SIG-M5 (cell line): ENCODE results near the gene KCND3.

Experiments used
- DNase-seq: peaks from one replicate; lab custom pipeline; 2025; lab: John Stamatoyannopoulos, UW

KCND3 gene

DNA sequence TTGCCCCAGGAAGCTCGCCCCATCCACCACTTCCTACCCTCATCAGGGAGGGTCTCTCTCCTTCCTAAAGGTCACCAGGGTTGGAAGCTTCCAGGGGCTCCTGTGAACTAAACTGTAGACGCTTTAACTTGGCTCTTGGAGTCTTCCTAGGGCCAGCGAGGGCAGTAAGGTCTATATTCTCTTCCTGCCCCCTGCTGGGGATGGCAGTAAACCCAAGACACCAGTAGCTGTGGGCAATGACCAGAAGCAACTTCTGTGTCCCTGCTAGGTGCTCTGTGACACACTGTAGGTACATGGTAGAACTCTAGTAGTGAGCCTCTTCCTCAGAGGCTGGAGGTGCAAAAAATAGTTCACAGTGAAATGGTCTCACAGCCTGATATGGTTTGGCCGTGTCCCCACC is 30.0 kb downstream of the KCND3 start:
- DNase-seq: no peak

DNA sequence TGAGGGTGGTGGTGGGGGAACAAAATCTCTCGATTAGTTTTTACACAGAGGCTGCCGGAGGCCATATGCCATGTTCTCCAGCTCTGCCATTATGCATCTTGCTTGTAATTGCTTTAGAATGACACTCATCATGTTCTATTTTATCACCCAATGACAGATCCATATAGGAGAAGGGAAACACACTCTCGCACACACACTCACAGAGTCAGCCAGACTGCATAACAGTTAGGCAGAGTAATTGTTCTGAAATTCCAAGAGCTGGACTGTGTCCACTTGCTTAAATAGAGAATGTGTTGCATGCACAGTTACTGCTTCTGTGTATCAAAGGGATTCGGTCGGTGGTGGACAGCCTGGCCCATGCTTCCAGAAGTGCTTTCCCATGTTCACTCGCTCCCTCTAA is 30.6 kb downstream of the KCND3 start:
- no peak for DNase-seq

DNA sequence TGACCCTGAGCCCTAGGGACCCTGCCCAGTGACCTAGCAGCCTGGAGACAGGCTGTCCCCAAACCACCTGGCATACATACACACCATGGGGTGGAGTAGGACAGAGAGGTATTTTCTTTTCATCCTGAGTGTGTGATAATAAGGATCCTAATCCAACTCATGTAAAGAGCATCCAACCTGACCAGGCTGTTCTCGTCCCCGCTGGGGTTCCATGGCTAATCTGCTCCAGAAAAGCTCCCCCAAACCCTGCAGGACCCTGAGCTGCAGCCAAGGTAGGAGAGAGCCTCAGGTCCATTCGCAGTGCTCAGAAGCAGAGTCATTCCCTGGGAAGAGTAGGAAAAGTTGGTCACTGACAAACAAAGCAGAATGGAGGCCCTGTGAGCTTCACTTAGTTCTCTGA is 31.4 kb downstream of the KCND3 start:
- DNase-seq: no peak

DNA sequence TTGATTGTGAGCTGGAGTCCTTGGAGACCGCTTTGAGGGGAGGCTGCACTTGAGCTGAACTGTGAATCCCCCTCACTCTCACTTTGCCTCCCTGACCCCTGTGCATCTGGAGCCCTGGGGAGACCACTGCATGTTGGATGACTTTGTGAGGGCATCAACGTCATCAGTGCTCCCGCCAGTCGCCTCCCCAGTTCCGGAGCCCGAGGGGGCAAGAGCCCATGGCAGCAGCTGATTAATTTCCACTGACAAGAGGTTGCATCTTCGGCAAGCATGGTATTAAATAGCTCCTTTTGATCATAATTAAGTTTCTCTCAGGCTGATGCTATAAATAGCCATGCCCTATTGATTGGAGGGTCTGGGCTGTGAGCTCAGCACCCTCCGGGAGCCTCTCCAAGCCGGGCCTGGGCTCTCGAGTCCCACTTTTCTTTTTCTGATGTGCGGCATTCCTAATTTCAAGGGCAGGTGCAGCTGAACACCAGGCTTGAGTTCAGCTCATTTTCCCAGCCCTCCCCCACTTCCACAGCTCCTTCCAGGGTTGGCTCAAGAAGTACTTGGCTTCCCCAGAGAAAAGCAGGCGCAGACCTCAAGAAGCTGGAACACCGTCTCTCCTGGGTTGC is 33.2 kb downstream of the KCND3 start:
- no peak for DNase-seq

DNA sequence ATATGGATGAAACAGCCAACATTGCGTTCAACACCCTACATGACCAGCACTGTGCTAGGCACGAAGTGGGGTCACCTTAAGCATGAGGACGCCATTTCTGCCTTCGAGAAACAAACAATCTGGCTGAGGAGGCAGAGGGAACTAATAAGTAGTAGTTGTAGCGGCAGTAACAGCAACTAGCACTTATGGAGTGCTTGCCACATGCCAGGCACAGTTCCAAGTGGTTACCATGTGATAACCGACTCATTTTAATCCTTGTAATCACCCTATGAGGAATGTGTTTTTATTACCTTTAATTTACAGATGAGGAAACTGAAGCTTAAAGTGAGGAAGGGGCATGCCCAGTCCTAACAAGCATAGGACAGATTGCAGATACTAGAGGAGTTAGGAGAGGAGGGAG is 33.7 kb downstream of the KCND3 start:
- DNase-seq: no peak

DNA sequence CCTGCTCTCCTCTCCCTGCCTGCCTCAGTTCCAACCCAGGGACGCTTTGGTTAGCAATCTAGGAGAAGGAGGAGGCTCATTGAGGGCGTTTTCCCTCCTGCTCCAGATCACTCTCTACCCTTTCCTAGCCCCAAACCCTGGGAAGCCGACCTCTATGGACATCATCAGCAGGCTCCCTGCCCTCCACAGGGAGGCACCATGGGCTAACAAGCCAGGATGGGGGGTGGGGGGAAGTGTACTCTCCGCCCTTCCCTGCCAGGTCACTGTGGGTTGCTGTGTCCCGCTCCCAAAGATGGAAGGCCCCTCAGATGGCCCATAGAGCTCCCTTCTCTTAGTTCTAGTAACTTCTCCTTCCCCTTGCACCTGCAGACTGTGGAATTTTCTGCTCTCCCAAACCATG is 35.7 kb downstream of the KCND3 start:
- no peak for DNase-seq

DNA sequence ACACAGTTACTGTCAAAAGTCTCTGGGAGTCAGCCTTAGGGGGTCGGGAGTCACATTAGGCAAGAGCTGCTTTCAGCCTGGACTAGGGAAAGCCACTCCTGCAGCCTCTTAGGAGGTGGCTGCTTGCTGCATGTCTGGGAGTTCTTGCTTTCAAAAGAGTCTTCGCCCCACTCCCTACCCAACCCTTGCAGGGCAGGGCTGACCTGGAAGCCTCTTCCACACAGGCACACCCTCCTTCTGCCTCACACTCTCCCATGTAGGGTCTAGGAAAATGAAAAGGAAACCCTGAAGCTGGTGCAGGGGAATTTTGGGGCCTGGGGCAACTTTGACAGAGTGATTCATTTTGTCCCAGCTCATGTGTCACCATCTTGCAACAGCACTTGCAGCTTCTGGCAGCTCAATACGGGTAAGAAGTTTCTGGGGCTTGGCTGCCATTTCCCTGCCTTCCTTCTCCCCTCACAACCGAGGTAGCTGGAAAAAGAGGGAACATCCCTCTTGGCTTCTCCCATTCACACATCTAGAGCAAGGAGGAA is 37.3 kb downstream of the KCND3 start:
- no peak for DNase-seq

DNA sequence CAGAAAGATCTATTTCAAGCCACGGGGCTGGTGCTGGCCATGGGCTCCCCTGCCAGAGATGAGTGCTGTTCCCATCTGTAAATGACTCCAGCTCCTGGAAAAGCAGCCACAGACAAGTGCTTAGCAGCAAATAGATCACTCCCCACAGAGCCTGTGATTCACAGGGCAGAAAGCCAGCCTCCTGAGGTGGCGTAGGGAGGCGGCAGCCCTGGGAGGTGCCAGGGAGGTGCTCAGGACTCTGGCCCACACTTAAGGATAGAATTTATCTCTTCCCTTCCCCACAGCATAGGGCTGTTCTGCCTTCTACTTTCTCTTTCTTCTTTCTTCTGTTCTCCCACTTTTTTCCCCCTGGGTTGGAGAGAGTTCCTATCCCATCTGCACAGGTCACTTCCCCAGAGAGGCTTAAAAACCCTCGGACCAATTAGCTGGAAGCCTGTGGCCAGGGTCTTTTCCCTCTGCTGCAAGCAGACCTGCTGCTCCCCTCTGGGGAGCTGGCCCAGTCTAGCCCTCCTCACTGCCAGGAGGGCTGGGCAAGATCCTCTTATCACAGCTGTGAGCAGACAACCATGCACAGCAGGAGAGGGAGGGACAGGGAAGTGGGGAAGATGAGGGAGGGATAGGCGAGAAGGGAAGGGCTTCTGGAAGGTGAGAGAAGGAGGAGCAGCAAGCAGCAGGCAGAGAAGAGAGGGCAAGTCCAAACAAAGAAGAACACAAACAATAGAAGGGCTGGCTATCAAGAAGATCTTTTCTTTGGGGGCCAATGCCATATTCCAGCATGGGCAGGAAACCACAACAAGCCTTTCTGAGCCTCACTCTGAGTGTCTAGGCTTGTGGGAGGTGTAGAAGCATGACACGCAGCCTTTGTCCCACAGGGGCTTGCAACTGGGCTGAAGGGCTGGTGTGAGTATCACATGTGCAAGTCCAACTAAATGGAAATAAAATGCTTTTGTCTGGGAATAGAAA is 41.0 kb downstream of the KCND3 start:
- DNase-seq: no peak

DNA sequence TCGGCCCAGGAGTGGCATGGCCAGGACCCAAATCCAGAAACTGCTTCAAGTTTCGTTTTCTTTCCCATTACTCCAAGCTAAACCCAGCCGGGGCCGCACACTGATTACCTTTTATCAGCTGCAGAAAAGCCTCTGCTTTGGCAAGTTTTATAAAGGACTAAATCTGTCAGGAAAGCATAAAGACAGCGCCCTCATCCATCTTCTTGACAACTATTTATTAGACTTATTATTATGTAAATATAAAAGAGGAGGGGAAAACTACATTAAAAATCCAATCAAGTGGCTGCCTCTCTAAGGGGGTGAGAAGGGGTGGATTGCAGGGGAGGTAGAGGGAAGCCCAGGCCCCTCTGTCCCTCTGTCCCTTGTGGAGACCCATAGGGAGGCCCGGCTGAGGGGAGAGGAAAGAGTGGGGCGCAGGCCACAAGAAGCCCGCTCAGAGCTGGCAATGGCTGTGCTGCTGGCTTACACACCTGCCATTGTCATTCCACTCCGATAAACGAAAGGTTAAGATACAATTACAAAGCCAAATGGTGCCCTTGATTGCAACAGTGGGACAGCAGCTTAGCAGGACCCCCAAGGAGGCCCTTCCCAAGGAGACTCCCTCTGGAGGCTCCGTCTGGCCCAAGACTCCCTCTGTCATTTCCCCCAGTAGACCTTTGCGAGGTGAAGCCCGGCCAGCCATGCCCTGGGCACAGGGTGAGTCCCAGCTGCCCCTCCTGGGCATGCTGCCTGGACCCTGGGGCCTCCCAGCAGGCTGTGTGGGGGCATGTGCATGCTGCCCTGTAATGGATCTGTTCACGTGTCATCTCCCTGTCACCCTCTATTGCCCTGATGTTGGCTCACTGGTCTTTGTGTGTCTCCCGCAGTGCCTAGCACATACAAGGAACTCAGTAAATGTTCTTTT is 45.4 kb downstream of the KCND3 start:
- no peak for DNase-seq

DNA sequence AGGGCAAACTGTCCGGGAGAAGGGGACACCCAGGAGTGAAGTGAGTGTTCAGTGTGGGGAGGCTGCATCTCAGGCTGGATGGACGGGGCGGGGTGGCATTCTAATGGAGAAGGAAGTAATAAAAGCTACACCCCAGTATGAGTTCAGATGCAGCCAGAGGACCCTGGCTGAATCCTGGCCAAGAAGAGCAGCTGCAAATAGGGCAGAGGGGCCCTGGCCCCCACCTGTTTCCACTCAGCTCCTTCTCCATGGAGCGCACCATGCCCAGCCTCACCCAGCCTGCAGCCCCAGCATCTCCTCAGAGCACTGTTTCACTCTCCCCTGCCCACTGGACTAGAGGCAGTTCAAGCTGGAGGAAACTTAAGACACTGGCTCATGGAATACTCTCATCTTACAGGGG is 46.4 kb downstream of the KCND3 start:
- DNase-seq: no peak

DNA sequence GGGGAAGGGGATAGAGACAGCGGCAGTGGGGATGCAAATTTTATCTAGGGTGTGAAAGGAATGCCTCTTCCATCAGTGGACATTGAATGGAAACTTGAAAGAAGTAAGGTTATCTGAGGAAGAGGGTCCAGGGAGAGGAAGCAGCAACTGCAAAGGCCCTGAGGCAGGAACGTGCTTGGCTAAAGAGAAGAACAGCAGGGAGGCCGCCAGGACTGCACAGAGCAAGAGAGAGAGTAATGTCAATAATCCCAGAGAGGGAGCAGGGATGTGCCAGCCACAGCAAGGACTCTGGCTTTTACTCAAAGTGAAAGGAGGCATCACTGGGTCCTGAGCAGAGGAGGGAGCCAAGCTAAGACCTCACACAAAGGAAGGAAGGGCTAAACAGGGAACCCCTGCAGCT is 50.9 kb downstream of the KCND3 start:
- DNase-seq: no peak

DNA sequence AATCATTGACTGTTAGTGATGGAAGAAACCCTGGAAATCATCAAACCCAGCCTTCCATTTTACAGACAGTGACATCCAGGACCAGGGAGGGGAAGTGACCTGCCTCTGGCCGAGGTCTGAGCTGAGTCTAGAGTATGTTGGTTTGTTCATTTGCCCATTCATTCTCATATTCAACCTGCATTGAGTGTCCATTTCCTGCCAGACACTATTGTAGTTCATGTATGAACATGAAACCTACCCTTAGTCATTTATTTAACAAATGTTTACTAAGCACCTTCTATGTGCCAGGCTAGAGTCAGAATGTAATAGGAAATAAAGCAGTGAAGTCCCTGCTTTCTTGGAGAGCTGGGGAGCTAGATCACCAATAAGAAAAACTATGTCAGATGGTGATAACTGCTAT is 51.3 kb downstream of the KCND3 start:
- DNase-seq: no peak

DNA sequence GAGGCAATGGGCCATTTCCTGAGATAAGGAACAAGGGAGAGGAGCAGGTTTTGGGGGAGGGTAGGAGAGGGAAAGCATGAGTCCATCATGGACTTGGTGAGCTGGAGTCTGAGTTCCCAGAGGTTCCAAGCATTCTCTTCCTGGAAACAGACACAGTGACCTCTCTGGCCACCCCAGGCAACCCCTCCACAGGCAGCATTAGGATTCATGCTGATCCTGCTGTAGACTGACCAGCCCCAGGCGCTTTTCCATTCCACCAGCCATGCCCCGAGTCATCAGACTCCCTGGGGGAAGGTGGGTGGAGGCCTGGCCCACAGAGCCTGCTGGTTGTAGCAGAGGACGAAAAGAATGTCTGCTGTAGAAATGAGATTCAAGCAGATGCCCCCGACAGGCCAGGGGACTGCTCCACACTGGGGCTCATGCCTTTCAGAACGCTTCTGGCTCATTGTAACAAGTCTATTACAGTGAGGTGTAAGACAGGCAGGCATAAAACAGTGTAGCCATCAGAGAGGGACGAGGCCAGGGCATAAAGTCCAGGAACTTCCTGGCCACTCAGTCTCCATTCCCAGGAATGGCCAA is 52.2 kb downstream of the KCND3 start:
- no peak for DNase-seq

DNA sequence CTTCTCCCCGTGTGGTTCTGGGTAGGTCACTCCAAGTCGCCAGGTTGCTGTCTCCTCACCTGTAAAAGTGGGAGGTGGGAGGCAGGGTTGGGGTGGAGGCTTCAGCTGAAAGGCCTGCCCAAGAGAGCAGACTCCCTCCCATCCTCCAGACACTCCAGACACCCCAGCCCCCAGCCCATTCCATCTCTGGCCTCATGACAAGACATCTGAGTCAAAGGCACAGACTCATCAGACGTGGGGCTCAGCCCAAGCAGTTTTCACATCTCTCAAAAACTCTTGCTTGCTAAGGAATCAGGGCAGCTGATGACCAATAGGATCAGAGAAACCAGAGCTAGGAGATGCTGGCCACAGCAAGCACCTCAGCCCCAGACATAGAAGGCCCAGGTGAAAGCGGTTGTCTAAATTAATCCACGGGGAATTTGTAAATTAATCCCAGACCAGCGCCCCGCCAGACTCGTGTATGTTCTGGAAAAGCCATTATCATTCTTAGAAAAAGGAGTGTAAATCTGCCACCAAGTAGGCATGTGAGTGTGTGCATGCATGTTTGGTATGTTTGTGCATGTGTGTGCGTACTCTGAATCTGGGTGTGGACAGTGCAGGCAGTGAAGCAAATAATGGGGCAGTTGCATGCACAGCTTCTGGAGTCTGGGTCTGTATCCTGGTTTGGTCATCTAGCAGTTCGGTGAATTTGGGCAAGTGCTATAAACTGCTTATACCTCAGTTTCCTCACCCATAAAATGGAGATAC is 55.2 kb downstream of the KCND3 start:
- no peak for DNase-seq

DNA sequence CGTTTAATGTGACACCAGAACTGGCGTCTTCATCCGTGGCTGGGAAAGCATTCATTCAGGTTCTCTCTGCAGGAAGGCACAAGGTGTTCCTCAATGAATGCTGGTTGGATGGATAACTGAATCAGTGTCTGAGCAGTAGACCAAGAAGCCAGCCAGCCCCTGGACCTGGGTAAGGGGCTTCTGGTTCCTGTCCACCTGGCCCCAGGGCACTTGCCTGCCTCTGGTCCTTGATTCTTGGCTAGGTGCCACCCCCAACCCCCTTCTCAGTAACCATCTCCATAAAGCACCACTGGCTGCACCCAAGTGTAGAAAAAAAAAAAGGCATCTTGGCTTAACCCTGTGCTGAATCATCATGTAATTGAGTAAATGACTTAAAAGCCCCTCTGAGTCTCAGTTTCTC is 59.1 kb downstream of the KCND3 start:
- DNase-seq: no peak

DNA sequence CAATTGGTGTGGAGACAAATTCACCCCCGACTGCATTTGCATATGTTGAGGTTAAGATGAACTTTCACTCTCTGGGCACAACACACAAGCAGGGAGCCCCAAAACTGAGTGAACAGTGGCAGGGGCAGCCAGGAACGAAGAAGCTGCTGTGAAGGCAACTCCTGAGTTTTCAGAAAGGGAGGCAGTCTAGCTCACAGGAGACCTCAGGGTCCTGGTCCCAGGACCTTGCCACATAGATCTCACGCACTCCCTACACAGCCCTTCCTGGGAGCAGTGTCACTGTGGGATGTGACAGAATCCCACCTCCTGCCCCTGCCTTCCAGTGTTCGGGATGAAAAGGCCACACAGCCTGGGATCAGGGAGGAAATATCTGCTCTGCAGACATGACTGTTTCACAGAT is 60.9 kb downstream of the KCND3 start:
- DNase-seq: no peak

DNA sequence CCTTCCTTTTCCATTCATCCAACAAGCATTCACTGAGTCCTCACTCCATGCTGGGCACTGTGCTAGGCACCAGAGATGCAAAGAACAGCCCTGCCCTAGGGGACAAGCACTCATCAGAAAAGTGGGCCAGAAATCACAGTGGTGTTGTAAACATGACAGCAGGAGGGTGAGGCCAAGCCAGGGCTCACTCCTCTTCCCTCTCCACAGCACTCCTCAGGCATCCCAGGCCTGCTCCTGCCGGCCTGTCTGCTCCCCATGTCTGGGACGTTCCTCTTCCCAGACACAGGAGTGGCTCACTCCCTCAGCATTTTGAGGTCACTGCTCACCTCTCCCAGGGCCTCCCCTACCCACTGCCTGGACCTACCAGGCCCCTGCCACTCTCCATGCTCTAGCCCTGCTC is 61.8 kb downstream of the KCND3 start:
- DNase-seq: no peak

DNA sequence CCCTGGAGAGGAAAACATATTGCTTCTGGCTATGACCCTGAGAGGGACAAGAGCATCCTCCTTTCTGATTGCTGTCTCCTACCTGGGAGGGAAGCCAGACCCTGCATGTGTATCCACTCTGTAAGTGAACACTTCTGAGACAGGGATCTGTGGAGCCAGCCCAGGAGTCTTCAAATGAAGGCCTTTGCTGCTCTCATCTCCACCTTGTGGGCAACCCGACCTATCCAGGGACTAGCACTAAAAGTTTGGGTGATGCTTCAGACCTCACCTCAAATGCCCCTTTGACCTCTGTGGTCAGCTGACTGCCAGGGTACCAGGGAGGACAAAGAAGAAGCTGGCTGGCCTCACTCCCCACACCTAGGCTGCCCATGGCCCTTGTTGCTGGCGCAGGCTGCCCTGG is 64.7 kb downstream of the KCND3 start:
- DNase-seq: no peak

DNA sequence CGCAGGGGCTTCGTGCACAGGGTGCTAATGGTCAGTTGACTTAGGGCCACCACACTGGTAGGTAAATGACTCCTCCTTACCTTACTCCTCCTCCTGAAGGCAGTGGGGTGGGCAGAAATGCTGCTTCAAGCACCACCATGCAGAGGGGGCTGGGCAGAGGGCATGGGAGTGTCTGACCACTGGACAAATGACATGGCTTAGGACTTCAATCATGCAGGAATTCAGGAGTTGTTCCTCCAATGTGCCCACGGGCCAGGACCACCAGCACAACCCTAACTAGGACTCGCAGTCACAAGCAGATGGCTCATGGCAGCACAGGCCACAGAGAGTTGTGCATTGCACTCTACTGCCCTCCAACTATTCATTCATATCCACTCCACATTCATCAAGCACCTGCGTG is 65.7 kb downstream of the KCND3 start:
- no peak for DNase-seq

DNA sequence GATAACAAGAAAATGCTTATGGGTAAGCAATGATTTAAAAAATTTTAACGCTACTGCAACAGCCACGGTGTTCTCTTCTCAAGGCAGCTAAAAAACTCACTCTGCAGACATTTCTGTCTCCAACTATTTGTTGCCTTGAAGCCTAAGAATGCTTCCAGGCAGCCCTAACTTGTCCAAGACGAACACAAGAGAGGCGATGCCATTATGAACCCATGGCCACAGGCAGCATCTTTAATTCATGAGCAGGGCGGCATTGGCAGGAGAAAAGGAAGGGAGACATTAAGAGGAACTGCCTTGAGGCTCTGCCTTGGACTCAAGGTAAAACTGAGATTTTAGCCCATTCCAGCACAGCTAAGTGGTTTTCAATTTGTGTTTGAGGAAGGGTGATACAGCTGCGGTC is 67.5 kb downstream of the KCND3 start:
- DNase-seq: no peak
